Neural progenitor cell (in vitro differentiated cells): ENCODE data around the gene FUT7. TPM values are rescaled to one million over a fixed set of nuclear protein-coding genes. Genes with fewer than 3 reads are reported as not detected.

Source experiments
- DNase-seq: peaks from one replicate; pipeline ENCODE4 v3.0.0-alpha.2; 2016; ENCODE audit warnings: low spot score
- H2AFZ ChIP-seq: fragments of 200-600 bp; sonication (generic); replicated peaks from 2 replicates; pipeline ENCODE4 v1.6.1; 2016; ENCODE audit warnings: antibody characterized with exemption
- H3F3A ChIP-seq: fragments of 200-600 bp; sonication (generic); 2 replicates; pipeline ENCODE4 v1.6.1; 2016; ENCODE audit warnings: antibody characterized with exemption, low read depth
- H3K27ac ChIP-seq: fragments of 200-600 bp; sonication (generic); 2 replicates; pipeline ENCODE4 v1.5.1; 2016; ENCODE audit warnings: mild to moderate bottlenecking
- H3K27me3 ChIP-seq: fragments of 200-600 bp; sonication (generic); 2 replicates; pipeline ENCODE4 v1.6.1; 2016; ENCODE audit warnings: mild to moderate bottlenecking, moderate library complexity
- H3K36me3 ChIP-seq: fragments of 200-600 bp; sonication (generic); 2 replicates; pipeline ENCODE4 v1.5.1; 2016
- H3K4me1 ChIP-seq: fragments of 200-600 bp; sonication (generic); 2 replicates; pipeline ENCODE4 v1.6.1; 2016; ENCODE audit warnings: mixed run types
- H3K4me2 ChIP-seq: fragments of 200-600 bp; sonication (generic); 2 replicates; pipeline ENCODE4 v1.6.1; 2016
- H3K4me3 ChIP-seq: fragments of 200-600 bp; sonication (generic); 2 replicates; pipeline ENCODE4 v1.5.1; 2016
- H3K79me2 ChIP-seq: fragments of 200-600 bp; sonication (generic); 2 replicates; pipeline ENCODE4 v1.6.1; 2016; ENCODE audit warnings: low read depth
- H3K9ac ChIP-seq: fragments of 200-600 bp; sonication (generic); 2 replicates; pipeline ENCODE4 v1.6.1; 2016
- H3K9me3 ChIP-seq: fragments of 200-600 bp; sonication (generic); 2 replicates; pipeline ENCODE4 v1.5.1; 2016; ENCODE audit warnings: low read depth
- H4K20me1 ChIP-seq: fragments of 200-600 bp; sonication (generic); 2 replicates; pipeline ENCODE4 v1.6.1; 2016; ENCODE audit warnings: low read depth
- H3K27ac Mint-ChIP-seq: 3 replicates; pipeline ENCODE4 v1.8.0; 2021; ENCODE audit warnings: mixed read lengths
- H3K27me3 Mint-ChIP-seq: 2 replicates; pipeline ENCODE4 v1.8.0; 2022; ENCODE audit warnings: low read depth, mild to moderate bottlenecking, inconsistent platforms, moderate library complexity, mixed read lengths; ENCODE audit not compliant: insufficient read depth
- H3K36me3 Mint-ChIP-seq: 3 replicates; pipeline ENCODE4 v1.8.0; 2021; ENCODE audit warnings: mixed read lengths
- H3K4me1 Mint-ChIP-seq: 3 replicates; pipeline ENCODE4 v1.8.0; 2021; ENCODE audit warnings: mixed read lengths
- H3K4me3 Mint-ChIP-seq: 3 replicates; pipeline ENCODE4 v1.8.0; 2021; ENCODE audit warnings: mild to moderate bottlenecking, moderate library complexity, mixed read lengths
- H3K9me3 Mint-ChIP-seq: 3 replicates; pipeline ENCODE4 v1.8.0; 2020; ENCODE audit warnings: mixed read lengths
- CTCF ChIP-seq: fragments of 200-600 bp; sonication (generic); IDR thresholded peaks from 2 replicates; pipeline ENCODE4 v1.5.1; 2017; ENCODE audit warnings: antibody characterized with exemption, mild to moderate bottlenecking
- EZH2 ChIP-seq: fragments of 200-600 bp; sonication (generic); IDR thresholded peaks from 2 replicates; pipeline ENCODE4 v1.6.1; 2017; ENCODE audit warnings: antibody characterized with exemption, mild to moderate bottlenecking, moderate library complexity
- EZH2phosphoT487 ChIP-seq: fragments of 200-600 bp; sonication (generic); IDR thresholded peaks from 2 replicates; pipeline ENCODE4 v1.6.1; 2017; ENCODE audit warnings: antibody characterized with exemption
- total RNA-seq: library from RNA; depleted of rRNA; stranded (reverse); fragments of >200 nt; gene quantifications from 2 replicates; pipeline ENCODE4 v1.2.3, GENCODE V29; 2015; ENCODE audit warnings: low replicate concordance

FUT7 gene
- total RNA-seq, 1 donor from 2014 or later: not detected

GRCh38 chr9:137017071-137017470, 14.8 kb downstream of the FUT7 start:
- Histone ChIP-seq H3K79me2 (no peaks in the 10 kb centered on the region), H3K27ac (no peak overlapping the region), H3K4me1 (no peaks in the 10 kb centered on the region), H3K9me3 (no peaks in the 10 kb centered on the region), H3K27me3 (no peaks in the 10 kb centered on the region), H3K9ac (no peak overlapping the region), H3F3A (no peaks in the 10 kb centered on the region), H4K20me1 (no peaks in the 10 kb centered on the region), H3K4me3 (no peak overlapping the region), H3K4me2 (no peak overlapping the region), H2AFZ (no peak overlapping the region), H3K36me3 (no peaks in the 10 kb centered on the region)
- TF ChIP-seq EZH2 (no peak), EZH2phosphoT487 (no peak), CTCF (no peak)
- H3K27me3 Mint-ChIP-seq: peaks cover 2% of the 10 kb centered on the region
- H3K9me3 Mint-ChIP-seq: no peaks in the 10 kb centered on the region
- no peak overlapping the region for H3K4me3 Mint-ChIP-seq
- H3K4me1 Mint-ChIP-seq: no peaks in the 10 kb centered on the region
- peak overlapping the region; percentile 33 for H3K27ac Mint-ChIP-seq
- DNase-seq: no peak
- H3K36me3 Mint-ChIP-seq: peaks cover 5% of the 10 kb centered on the region

- H3K4me3 Mint-ChIP-seq: no peak overlapping the region
- TF ChIP-seq EZH2phosphoT487 (no peak), EZH2 (no peak), CTCF (no peak)
- H3K27me3 Mint-ChIP-seq: peaks cover 2% of the 10 kb centered on the region
- no peak overlapping the region for H3K9ac ChIP-seq
- no peaks in the 10 kb centered on the region for H3K4me1 Mint-ChIP-seq
- no peaks in the 10 kb centered on the region for H3K9me3 Mint-ChIP-seq
- no peak overlapping the region for H3K4me3 ChIP-seq
- no peaks in the 10 kb centered on the region for H3K79me2 ChIP-seq
- no peaks in the 10 kb centered on the region for H3K36me3 ChIP-seq
- no peaks in the 10 kb centered on the region for H3K9me3 ChIP-seq
- peaks cover 5% of the 10 kb centered on the region for H3K36me3 Mint-ChIP-seq
- no peak overlapping the region for H2AFZ ChIP-seq
- no peak overlapping the region for H3K27ac ChIP-seq
- no peaks in the 10 kb centered on the region for H3F3A ChIP-seq
- no peaks in the 10 kb centered on the region for H3K27me3 ChIP-seq
- DNase-seq: no peak
- H3K4me1 ChIP-seq: no peaks in the 10 kb centered on the region
- H4K20me1 ChIP-seq: no peaks in the 10 kb centered on the region
- H3K27ac Mint-ChIP-seq: no peak overlapping the region
- no peak overlapping the region for H3K4me2 ChIP-seq
Measured at GRCh38 chr9:137016436-137016835, 15.5 kb downstream of the FUT7 start.

GRCh38 chr9:137015976-137016375, 15.9 kb downstream of the FUT7 start:
- Mint-ChIP-seq H3K27ac (no peak overlapping the region), H3K27me3 (peaks cover 2% of the 10 kb centered on the region), H3K9me3 (no peaks in the 10 kb centered on the region), H3K4me1 (no peaks in the 10 kb centered on the region), H3K4me3 (no peak overlapping the region), H3K36me3 (peaks cover 5% of the 10 kb centered on the region)
- Histone ChIP-seq H3K4me3 (no peak overlapping the region), H3K9ac (no peak overlapping the region), H3K79me2 (no peaks in the 10 kb centered on the region), H3K9me3 (no peaks in the 10 kb centered on the region), H3K4me2 (no peak overlapping the region), H2AFZ (no peak overlapping the region), H3K4me1 (no peaks in the 10 kb centered on the region), H3K27me3 (no peaks in the 10 kb centered on the region), H4K20me1 (no peaks in the 10 kb centered on the region), H3K27ac (no peak overlapping the region), H3F3A (no peaks in the 10 kb centered on the region), H3K36me3 (no peaks in the 10 kb centered on the region)
- no peak for DNase-seq
- TF ChIP-seq EZH2: no peak
- TF ChIP-seq EZH2phosphoT487: no peak
- TF ChIP-seq CTCF: no peak

GRCh38 chr9:137015540-137015930, 16.4 kb downstream of the FUT7 start:
- no peaks in the 10 kb centered on the region for H3F3A ChIP-seq
- no peaks in the 10 kb centered on the region for H4K20me1 ChIP-seq
- H3K4me2 ChIP-seq: no peak overlapping the region
- H3K9ac ChIP-seq: no peak overlapping the region
- no peak overlapping the region for H3K4me3 ChIP-seq
- no peaks in the 10 kb centered on the region for H3K9me3 ChIP-seq
- H2AFZ ChIP-seq: no peak overlapping the region
- no peaks in the 10 kb centered on the region for H3K27me3 ChIP-seq
- H3K27me3 Mint-ChIP-seq: peaks cover 2% of the 10 kb centered on the region
- H3K36me3 Mint-ChIP-seq: peaks cover 5% of the 10 kb centered on the region
- no peak overlapping the region for H3K27ac ChIP-seq
- no peak for DNase-seq
- no peak overlapping the region for H3K27ac Mint-ChIP-seq
- no peaks in the 10 kb centered on the region for H3K4me1 Mint-ChIP-seq
- H3K4me3 Mint-ChIP-seq: no peak overlapping the region
- H3K4me1 ChIP-seq: no peaks in the 10 kb centered on the region
- no peaks in the 10 kb centered on the region for H3K79me2 ChIP-seq
- H3K36me3 ChIP-seq: no peaks in the 10 kb centered on the region
- H3K9me3 Mint-ChIP-seq: no peaks in the 10 kb centered on the region
- TF ChIP-seq EZH2 (no peak), CTCF (no peak), EZH2phosphoT487 (no peak)
